IPS DF 4.7 (cell line): ENCODE results near the gene ANXA9.

Experiments
- DNase-seq: peaks from one replicate; pipeline ENCODE4 v3.0.0-alpha.2; 2013; ENCODE audit warnings: low spot score; ENCODE audit errors: extremely low read depth

Gene ANXA9, protein sequence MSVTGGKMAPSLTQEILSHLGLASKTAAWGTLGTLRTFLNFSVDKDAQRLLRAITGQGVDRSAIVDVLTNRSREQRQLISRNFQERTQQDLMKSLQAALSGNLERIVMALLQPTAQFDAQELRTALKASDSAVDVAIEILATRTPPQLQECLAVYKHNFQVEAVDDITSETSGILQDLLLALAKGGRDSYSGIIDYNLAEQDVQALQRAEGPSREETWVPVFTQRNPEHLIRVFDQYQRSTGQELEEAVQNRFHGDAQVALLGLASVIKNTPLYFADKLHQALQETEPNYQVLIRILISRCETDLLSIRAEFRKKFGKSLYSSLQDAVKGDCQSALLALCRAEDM

DNA sequence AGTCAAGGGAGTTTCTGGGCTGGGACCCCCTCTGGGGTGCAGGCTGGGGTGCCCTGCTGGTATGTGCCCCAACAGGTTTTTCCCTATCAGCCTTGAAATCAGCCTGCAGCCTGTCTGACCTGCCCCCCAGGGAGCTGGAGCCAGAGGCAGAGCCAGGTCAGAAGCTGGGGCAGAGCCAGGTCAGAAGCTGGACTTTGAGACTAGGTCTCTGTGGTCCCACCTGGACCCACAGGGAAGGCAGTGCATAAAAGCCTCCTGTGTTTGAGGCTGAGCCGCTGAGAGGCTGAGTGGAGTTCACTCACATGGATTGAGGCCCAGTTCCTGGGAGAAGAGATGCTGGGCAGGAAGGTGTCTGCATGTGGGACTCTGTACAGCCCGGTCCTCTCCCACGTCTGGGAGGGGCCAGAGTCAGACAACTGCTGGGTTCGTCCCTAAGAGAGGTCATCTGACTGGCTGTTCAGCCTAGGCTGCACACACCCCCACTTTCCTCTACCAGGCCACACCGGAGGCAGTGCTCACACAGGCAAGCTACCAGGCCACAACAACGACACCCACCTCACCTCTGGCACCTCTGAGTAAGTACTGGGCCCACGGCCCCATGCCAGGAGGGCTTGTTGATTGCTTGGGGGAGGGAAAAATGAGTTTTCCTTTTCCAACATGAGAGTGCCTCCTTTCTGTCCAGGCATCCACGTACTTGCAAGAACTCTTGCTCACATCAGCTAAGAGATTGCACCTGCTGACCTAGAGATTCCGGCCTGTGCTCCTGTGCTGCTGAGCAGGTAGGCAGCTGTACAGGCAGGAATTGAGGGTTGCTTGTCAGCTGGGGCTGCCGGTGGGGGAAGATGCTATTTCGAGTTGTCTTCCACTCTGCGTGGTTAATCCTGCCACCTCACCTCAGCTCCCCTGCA lies at the start of gene ANXA9:
Gene ANXA9, plus strand, starts transcription at position 488 of the 908 bp plus-strand sequence. CDS start 814 bp downstream, outside the sequence.
- no peak for DNase-seq

DNA sequence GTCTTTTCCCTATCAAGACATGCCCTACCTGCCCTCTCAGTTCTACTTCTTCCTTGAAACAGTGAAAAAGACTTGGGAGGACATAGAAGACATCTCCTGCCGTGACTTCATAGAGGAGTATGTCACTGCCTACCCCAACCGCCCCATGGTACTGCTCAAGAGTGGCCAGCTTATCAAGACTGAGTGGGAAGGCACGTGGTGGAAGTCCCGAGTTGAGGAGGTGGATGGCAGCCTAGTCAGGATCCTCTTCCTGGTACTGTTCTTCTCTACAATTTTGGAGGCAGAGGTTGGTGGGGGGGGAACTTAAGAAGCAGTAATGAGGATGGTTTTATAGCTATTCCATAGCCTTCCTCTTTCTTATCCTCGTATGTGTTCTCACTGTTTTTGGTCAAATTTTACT lies 37.2 kb upstream of the ANXA9 start:
- DNase-seq: no peak

DNA sequence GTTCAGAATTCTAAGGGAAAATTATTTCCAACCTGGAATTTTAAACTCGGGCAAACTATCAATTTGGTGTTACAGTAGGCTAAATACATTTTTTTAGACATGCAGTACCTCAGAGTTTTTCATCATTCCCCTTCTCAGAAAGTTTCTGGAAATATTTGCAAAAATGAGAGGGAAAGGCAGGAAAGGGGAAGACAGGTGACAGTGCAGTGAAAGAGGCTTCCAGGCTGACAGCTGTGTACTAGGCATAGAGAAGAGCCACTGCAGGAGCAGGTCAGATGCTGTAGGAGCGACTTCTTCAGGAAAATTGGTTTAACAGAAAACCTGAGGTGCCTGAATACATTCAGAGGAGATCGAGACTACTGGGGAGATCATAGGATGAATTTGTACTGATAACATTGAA lies 27.4 kb upstream of the ANXA9 start:
- DNase-seq: no peak

DNA sequence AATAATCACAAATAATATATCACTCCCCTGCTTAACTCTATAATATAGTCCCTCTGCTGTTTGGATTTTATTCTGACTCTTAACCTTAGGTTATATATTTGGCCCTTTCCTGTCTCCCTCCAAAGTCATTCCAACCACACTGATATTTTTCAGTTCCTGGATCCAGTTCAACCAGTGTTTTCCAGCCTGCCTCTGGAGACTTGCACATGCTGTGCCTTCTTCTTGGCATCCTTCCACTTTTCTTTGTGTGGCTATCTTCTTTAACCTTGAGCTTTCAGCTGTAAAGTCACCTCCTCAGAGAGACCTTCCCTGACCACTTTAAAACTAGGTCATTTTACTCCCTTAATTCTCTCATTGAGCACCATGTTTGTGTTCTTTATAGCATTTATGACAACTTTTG lies 26.8 kb upstream of the ANXA9 start:
- DNase-seq: no peak

DNA sequence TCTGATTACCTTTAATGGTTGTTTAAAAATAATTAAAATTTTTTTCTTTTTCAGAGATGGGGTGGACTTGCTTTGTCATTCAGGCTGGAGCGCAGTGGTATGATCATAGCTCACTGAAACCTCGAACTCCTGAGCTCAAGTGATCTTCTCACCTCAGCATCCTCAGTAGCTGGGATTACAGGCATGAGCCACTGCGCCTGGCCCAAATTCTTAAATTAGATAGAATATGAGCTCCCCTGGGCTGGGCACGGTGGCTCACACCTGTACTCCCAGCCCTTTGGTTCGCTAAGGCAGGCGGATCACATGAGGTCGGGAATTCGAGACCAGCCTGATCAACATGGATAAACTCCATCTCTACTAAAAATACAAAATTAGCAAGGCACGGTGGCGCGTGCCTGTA lies 24.4 kb upstream of the ANXA9 start:
- no peak for DNase-seq

DNA sequence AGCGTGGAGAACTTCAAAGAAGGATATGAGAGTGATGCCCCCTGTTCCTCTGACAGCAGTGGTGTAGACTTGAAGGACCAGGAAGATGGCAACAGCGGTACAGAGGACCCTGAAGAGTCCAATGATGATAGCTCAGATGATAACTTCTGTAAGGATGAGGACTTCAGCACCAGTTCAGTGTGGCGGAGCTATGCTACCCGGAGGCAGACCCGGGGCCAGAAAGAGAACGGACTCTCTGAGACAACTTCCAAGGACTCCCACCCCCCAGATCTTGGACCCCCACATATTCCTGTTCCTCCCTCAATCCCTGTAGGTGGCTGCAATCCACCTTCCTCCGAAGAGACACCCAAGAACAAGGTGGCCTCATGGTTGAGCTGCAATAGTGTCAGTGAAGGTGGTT lies 21.4 kb upstream of the ANXA9 start:
- no peak for DNase-seq

DNA sequence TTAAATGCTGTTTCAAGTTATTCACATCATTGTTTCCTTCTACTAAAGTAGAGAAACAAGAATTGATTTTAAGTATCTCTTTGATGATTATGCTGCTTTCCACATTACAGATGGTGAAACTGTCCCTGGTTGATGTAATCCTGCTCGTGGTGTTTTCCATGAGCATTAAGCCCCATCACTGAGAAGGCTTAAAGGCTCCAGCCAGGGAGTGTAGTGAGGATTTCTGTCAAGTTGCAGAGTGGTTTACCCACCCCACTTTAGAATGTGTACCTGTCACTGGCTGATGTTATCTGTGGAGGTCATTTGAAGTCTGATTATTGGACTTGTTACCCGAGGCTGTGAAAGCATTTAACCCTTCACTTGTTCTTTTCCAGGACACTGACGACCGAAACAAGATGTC lies 20.3 kb upstream of the ANXA9 start:
- DNase-seq: no peak

DNA sequence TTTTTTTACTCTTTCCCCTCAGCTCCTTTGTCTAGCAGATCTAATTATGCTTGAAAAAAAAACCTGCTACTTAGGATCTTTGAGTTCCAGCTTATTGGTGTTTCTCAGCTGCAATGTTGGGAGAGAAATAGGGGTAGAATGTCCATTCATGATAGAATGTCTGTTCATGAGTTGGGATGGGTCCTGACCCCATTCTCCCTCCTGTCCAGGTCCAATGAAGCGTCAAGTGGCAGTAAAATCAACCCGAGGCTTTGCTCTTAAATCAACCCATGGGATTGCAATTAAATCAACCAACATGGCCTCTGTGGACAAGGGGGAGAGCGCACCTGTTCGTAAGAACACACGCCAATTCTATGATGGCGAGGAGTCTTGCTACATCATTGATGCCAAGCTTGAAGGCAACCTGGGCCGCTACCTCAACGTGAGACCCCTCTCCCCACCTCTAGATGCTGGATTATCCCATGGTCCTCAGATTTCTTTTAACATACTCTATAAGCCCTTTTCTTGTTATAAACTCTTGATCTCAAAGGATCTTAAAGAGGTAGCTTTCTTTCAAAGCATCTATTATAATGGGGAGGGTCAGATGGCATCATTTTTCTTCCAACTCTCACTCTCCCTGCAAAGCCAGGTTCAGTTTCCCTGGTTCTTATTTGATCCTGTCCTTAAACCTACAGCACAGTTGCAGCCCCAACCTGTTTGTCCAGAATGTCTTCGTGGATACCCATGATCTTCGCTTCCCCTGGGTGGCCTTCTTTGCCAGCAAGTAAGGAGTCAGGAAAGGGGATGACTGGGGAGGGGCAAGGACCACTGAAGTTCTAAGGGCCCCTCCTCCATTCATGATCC lies 18.6 kb upstream of the ANXA9 start:
- DNase-seq: no peak

DNA sequence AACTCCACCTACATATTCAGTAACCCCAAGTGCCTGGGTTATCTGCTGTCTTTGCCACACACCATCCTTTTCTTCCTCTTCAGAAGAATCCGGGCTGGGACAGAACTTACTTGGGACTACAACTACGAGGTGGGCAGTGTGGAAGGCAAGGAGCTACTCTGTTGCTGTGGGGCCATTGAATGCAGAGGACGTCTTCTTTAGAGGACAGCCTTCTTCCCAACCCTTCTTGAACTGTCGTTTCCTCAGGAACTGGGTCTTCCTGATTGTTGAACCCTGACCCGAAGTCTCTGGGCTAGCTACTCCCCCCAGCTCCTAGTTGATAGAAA lies 18.0 kb upstream of the ANXA9 start:
- no peak for DNase-seq

DNA sequence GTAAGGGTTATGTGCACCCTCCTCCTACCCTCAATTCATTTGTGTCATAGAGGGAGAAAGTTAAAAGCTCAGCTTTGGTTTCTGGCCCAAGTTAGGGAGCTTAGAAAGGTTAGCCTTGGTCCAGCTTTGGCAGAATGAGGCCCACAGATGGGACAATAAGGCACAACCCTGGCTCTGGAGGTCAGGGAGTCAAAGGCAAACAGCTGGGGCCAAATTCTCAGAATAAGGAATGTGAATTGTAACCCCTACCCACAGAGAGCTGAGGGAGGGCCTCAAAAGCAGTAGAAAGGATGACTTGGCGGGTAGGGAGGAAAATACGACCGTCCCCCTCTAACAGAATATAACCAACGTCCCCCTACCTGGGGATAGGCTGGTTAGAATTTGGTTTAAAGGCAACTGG lies 16.5 kb upstream of the ANXA9 start:
- DNase-seq: no peak

DNA sequence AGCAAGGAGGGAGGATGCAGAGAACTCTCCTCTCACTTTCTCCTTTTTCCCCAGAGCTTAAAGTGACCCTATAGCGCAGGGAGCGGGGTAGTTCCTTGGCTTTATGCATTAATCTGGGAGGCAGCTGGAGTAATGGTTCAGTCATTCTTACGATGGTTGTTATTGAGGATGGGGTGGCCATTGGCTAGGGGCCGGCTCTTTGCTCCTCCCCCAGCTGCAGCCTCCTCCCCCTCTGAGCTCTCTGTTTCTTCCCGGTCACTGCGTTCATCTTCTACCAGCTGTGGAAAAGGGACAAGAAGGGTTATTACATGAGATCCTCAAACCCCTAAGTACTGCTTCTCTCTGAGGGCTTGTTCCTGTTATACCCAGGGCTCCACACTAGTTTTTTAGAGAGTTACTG lies 16.1 kb upstream of the ANXA9 start:
- DNase-seq: no peak

DNA sequence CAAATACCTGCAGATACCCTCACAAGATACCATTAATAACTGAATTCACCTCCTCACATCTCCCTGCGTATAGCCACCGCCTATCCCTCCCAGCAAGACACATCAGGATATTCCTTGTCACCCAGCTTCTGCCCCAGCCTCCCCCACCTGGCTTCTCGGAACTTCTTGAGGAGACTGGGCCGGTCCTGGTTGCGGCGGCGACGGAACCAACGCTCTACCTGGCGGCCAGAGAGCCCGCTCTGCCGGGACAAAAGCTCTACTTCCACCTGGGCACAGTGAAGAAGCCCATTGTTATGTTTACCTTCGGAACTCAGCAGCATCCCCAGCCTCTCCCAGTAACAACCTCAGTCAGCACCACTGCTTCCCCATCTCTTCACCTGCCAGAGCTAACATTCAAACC lies 14.2 kb upstream of the ANXA9 start:
- no peak for DNase-seq

DNA sequence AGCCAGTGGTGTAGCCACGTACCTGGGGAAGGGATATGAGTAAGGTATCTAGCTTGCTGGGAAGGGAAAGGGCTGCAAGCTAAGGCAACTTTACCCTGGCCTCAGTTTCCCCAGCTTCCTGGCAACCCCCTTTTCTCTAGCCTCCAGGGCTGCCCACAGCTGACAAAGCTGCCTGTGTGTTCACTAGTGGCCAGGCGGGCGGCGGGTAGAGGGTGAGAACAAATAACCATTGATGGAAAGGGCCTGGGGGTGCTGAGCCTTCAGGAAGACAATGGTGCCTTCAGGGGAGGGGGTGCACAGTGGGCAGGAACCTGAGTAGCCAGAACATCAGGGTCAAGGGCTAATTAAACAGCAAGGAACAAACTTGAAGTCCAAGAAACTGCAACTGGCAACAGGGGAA lies 13.6 kb upstream of the ANXA9 start:
- DNase-seq: no peak

DNA sequence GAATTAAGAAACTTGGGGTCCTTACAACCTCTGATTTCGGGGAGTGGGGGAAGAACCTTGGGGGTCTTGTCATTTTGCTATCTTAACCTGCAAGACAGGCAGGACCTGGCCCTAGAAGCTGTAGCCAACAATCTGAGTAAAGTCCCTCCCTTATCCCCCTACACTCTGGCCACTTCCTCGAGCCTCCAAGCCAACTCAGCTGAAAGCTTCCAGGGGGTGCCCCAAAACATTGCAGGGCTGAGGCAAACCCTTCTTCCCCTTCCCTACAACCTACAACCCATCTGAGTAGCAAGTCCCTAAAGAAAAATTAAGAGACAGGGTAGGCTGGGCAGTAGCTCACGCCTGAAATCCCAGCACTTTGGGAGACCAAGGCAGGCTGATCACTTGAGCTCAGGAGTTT lies 12.5 kb upstream of the ANXA9 start:
- no peak for DNase-seq

DNA sequence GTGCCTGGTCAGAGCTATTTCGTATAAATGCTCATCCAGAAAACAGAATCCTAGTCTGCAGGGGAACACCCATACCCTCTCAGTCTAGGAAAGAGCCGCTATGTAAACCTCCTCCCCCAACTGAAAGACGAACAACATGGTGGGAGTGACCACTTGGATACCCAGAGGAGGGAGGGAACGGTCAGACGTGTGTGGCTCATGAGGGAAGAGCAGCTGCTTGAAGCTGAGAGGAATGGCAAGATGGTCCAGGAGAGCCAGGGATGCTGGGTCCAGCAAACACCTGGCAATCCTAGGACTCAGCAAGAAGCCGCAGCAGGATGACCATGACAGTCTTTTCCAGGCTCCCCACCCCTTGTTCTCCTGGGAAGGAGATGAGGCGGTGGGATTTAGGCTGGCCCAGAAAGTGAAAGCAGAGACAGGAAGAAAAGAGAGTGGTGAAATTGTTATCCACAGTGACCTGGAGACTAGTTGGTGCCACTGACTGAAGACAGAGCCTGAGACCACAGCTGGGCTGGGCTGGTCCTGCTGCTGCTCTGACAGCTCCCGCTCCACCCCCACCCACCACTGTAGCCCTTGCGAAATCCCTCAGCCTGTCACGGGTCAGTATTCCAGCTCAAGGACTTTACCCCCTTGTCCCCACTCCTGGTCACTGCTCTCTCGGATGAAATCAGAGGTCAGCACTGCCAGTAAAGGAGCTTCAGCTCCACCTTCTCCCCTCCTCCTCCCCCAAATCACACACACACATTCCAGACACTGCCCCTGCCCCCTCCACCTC lies 11.1 kb upstream of the ANXA9 start:
- no peak for DNase-seq

DNA sequence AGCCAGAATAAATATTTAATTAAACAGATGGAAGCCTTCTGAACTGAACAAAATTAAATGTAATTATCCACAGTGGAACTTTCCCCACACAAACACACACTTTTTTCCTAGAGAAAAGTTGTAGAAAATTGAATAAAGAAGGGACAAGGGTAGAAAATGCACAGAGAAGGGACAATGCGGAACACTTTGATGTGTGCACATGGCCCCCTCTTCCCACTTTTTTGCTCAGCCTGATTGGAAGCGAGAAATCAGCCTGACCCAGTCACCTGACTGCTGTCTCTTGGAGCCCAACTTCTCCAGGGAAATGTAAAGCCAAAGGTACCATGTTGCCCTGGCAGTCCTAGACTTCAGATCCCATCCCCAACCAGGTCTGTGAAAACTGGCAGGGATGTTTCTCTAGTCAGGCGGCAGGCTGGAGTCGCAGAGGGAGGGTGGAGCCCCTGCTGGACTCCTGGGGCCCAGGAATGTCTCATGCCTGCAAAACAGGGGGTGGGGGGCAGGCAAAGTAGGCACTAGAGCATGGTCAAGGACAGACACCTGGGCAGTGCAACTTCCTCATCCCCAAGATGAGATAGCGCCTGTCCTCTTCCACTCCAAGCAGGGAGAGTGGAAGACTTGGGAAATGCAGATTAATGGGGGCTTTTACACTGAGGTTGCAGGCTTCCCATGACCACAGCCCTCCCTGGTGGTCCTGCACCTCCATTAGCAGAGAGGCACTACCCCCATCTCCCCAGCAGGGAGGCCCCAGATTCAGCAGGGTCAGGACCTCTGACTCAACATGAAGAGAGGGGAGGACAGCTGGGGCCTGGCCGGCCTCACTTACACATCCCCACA lies 10.3 kb upstream of the ANXA9 start:
- no peak for DNase-seq

DNA sequence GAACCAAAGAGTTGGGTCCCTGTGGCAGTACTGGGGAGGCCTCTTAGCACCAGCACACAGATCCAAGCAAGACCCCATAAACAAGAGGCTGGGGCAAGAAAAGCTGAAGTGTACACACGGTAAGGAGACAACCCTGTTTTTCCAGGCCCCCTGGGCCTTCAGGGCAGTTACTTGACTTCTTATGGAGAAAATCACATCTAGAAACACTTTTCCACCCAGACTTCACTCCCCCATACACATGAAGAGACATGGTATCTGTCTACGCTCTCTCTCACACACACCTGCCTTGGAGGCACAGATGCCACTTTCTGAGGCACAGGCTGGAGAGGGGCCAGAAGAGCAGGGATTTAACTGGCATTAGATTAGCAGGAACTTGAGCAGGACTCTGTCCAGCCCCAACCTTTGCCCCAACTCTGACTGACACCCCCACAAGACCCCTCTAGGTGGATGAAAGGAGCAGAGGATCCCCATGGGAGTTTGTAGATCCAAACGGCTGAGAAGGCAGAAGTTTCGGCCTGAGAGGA lies 9.6 kb upstream of the ANXA9 start:
- DNase-seq: no peak

DNA sequence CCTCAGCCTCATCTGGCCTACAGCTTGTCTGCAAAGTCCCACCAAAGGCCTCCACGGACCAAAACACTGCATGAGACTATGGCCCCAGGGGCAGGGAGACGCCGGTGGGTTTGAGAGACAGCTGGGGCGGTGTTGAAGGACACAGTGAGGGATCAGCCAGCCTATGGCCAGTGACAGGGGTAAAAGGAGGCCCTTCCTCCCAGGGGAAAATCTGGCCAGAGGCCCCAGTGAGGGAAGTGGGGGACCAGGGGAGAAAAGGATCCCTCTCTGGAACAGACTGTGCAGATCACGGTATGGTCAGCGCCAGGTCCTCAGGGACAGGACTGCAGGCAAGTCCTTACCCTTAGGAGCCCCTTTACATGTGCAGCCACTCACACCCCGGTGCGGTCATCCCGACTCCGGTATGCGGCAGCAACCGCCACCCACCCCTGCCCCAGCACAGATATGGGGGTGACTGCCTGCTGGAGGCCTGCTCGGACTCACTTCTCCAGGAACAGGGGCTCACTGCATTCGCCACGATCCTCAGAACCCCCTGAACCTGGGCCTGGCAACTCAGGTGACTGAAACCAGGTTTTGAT lies 8.7 kb upstream of the ANXA9 start:
- no peak for DNase-seq

DNA sequence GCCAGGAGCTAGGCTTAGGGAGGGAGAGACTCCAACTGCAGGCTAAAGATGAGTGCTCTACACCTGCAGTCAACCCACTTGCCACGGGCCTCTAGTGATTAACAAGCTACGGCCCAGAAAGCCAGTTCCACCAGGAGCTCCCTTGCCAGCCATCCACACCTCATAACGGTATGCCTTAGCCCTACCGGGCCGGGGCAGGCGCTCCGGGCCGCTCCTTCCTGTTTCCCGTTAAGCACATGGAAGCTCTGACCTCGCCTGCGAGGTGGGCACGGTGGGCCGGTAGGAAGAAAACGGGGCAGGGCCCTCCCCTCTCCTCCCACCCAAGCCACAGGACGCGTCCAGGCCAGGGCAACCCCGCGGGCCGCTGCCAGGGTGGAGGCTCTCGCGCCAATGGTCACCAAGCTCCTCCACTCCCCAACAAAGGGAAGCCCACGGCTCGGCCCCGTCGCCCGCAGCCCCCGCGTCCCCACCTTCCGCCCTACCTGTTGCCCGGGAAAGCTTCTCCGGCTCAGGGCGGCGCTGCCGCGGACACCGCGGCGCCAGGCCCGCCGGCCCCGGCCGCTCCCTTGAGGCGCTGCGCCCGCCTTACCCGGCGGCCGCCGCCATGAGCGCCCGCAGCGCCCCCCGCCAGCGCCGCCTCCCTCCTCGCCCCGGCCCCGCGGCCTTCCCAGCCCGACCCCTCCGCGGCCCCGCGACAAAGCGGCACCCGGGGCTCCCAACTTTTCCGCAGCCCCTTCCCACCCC lies 8.1 kb upstream of the ANXA9 start:
- DNase-seq: no peak
